Heart right ventricle (tissue), 16 donors: ENCODE measurements around the gene CDH11. TPM values are rescaled to one million over a fixed set of nuclear protein-coding genes. Genes with fewer than 3 reads are reported as not detected.

Experiments used
- ATAC-seq, 8 donors: fragments of 200-7000 bp; cut with Tn5 transposase; one replicate each; pipeline ENCODE4 v1.9.1; 2020; ENCODE audit warnings: mild to moderate bottlenecking in 8 of 8, moderate library complexity in 8 of 8, moderate number of reproducible peaks in 1 of 8
- DNase-seq, 2 donors: peaks; one replicate each; pipeline ENCODE4 v3.0.0-alpha.2; 2020
- H3K27ac ChIP-seq, 10 donors: fragments of 200-600 bp; sonication (generic) in 2 of 10; one replicate each; pipeline versions ENCODE4 v1.5.0 to v1.8.0; 2020 to 2022; ENCODE audit warnings: mild to moderate bottlenecking in 3 of 10
- H3K27me3 ChIP-seq, 7 donors: fragments of 200-600 bp; one replicate each; pipeline ENCODE4 v1.8.0; 2021 to 2022; ENCODE audit warnings: mild to moderate bottlenecking in 2 of 7
- H3K36me3 ChIP-seq, 9 donors: fragments of 200-600 bp; sonication (generic) in 1 of 9; one replicate each; pipeline versions ENCODE4 v1.5.0 to v1.8.0; 2020 to 2022; ENCODE audit warnings: mild to moderate bottlenecking in 2 of 9
- H3K4me1 ChIP-seq, 9 donors: fragments of 200-600 bp; sonication (generic) in 1 of 9; one replicate each; pipeline versions ENCODE4 v1.5.0 to v1.8.0; 2020 to 2022; ENCODE audit warnings: mild to moderate bottlenecking in 4 of 9
- H3K4me3 ChIP-seq, 10 donors: fragments of 200-600 bp; sonication (generic) in 2 of 10; one replicate each; pipeline versions ENCODE4 v1.5.0 to v1.8.0; 2020 to 2022; ENCODE audit warnings: mild to moderate bottlenecking in 7 of 10, moderate library complexity in 2 of 10
- H3K9me3 ChIP-seq, 11 donors: fragments of 200-600 bp in 10 of 11; sonication (generic) in 2 of 11; one replicate each; pipeline versions ENCODE4 v1.5.0 to v1.8.0; 2013 to 2022; ENCODE audit warnings: mild to moderate bottlenecking in 2 of 11, control low read depth in 1 of 11, moderate library complexity in 1 of 11
- CTCF ChIP-seq, 9 donors: fragments of 200-600 bp; sonication (generic) in 2 of 9; IDR thresholded peaks; one replicate each; pipeline versions ENCODE4 v1.5.0 to v1.8.0; 2021 to 2022; ENCODE audit warnings: antibody characterized with exemption in 9 of 9, mild to moderate bottlenecking in 5 of 9, moderate library complexity in 1 of 9
- WGBS, 2 donors: extraction: QIAGEN DNeasy Blood & Tissue Kit; methylation state at CpG; one replicate each; pipeline ENCODE4 v1.1.7; 2013; ENCODE audit warnings: inconsistent platforms in 1 of 2; 5-methylcytosine and 5-hydroxymethylcytosine counted together
- intact Hi-C, 10 donors: fragments of 100-400 bp; cut with DNase I; formaldehyde crosslinking; loops; one replicate each; pipeline versions ENCODE4 v1.11.1 to v1.14.2; 2022
- polyA plus RNA-seq, 2 donors: library from polyadenylated mRNA; stranded (reverse); fragments of 200-250 nt; gene quantifications; one replicate each; pipeline ENCODE4 v1.2.3, GENCODE V29; 2013
- total RNA-seq, 10 donors: library from RNA; stranded (reverse); fragmentation: NEBNext Ultra II Directional in 3 of 10; extraction: Animal tissue kit (Norgen Biotek cat#: 25700) in 3 of 10; gene quantifications; one replicate each; pipeline versions ENCODE4 v1.2.1 to v1.2.4, GENCODE V29; 2021 to 2023
- donor health status: Arrhythmogenic right ventricular cardiomyopathy.
- donor health status: ischemic (EF 13 %, LVEDD 7.1; RV severe dilation, severe dysfunction).
- donor health status: healthy with polysubstance abuse.
- donor health status: DM: no; HTN: yes; CAD: no.
- donor health status: DM: no; HTN: no; CAD: no.
- donor health status: ischemic (EF 25% LVEDD 6.9; RV normal size, moderate dysfunction).
- donor health status: ischemic (EF 25% LVEDD 5.7; RV mildly dilated, moderate dysfunction).
- donor health status: healthy.
- donor health status: DM: yes; HTN: yes; CAD: no.
- donor health status: Ischemic cardiomyopathy.
- donor health status: ischemic (EF 35%, LVEDD 5.7; RV mildly dilated, moderate dysfunction).
- donor health status: nonischemic (EF 11% LVEDD 7.7; RV severe dilation, severe dysfunction).
- donor health status: DM: yes; HTN: yes; CAD: no.
- donor health status: PGD.
- donor health status: ischemic (EF 29% LVEDD 5.4; RV normal size, mild dysfunction).
- donor health status: nonischemic (EF 23%, LVEDD 6.1; RV moderate dilation, normal function).

The CDH11 gene
- total and polyA plus RNA-seq, 12 donors = 1.7 to 29.6 (median 6.5) TPM

- WGBS, 2 donors = 23 to 32% methylated on average over 9 of the region's 9 CpGs
- Histone ChIP-seq H3K27me3 (peaks cover 0 to 7% (median 0%) of the 10 kb centered on the region in 7 donors), H3K9me3 (peaks cover 0 to 15% (median 0%) of the 10 kb centered on the region in 11 donors), H3K27ac (no peak overlapping the region), H3K4me1 (peaks cover 0 to 6% (median 0%) of the 10 kb centered on the region in 9 donors), H3K4me3 (no peak overlapping the region), H3K36me3 (no peaks in the 10 kb centered on the region)
- no peak for DNase-seq
- ATAC-seq = no peak
- intact Hi-C loops = no loop called here
- TF ChIP-seq CTCF (IDR thresholded peaks at IDR 0.05) = no peak
These were observed 83.8 kb downstream of the CDH11 start for GRCh38 chr16:65038100-65038499.

GRCh38 chr16:65037556-65037955, 84.3 kb downstream of the CDH11 start:
- Histone ChIP-seq H3K36me3 (no peaks in the 10 kb centered on the region), H3K4me1 (peaks cover 0 to 6% (median 0%) of the 10 kb centered on the region in 9 donors), H3K9me3 (peaks cover 0 to 15% (median 0%) of the 10 kb centered on the region in 11 donors), H3K4me3 (no peak overlapping the region), H3K27me3 (peaks cover 0 to 7% (median 0%) of the 10 kb centered on the region in 7 donors), H3K27ac (no peak overlapping the region)
- intact Hi-C loops = no loop called here
- ATAC-seq = no peak
- DNase-seq = no peak
- no peak for TF ChIP-seq CTCF (IDR thresholded peaks at IDR 0.05)
- WGBS, 2 donors = 82 to 87% methylated on average over 4 of the region's 4 CpGs

DNA sequence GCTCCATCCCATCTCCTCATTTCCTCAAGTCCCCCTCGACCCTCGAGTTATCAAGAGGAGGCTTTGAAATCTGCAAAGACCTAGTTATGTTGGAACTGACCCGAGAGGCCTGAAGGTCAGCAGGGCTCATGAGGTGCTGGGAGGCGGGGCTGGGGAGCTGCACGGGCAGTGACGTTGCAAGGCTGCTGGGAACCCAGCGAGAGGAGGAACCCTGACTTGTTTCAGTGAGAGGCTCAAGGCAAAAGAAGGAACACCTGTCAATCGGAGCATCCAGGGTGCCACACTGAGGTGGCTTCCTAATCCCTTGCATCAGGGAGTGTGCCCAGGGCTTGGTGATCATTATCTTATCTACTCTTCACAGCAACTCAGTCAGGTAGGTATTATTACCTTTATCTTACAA, 86.9 kb downstream of the CDH11 start:
- H3K36me3 ChIP-seq = no peaks in the 10 kb centered on the region
- no peak for DNase-seq
- H3K27ac ChIP-seq = no peak overlapping the region
- WGBS, 2 donors = 69 to 79% methylated on average over 8 of the region's 8 CpGs
- peaks cover 0 to 7% (median 0%) of the 10 kb centered on the region in 7 donors for H3K27me3 ChIP-seq
- TF ChIP-seq CTCF (IDR thresholded peaks at IDR 0.05) = no peak
- intact Hi-C loops = no loop called here
- no peak for ATAC-seq
- H3K4me3 ChIP-seq = no peak overlapping the region
- H3K4me1 ChIP-seq = peaks cover 0 to 9% (median 0%) of the 10 kb centered on the region in 9 donors
- H3K9me3 ChIP-seq = peaks cover 0 to 11% (median 0%) of the 10 kb centered on the region in 11 donors

- H3K4me3 ChIP-seq = no peak overlapping the region
- intact Hi-C loops = no loop called here
- no peak for ATAC-seq
- peaks cover 0 to 5% (median 0%) of the 10 kb centered on the region in 9 donors for H3K4me1 ChIP-seq
- no peaks in the 10 kb centered on the region for H3K27me3 ChIP-seq
- H3K27ac ChIP-seq = no peak overlapping the region
- DNase-seq = no peak
- TF ChIP-seq CTCF (IDR thresholded peaks at IDR 0.05) = no peak
- H3K36me3 ChIP-seq = no peaks in the 10 kb centered on the region
- 90 to 93% methylated on average over 2 of the region's 2 CpGs for WGBS, 2 donors
- no peaks in the 10 kb centered on the region for H3K9me3 ChIP-seq
These were observed 89.5 kb downstream of the CDH11 start for GRCh38 chr16:65032387-65032786.
